Esophagus muscularis mucosa (tissue), 4 donors: ENCODE results near the gene CALML4. TPM values are rescaled to one million over a fixed set of nuclear protein-coding genes. Genes with fewer than 3 reads are reported as not detected.
"Not testable (repeated sequence)": the region's sequence is repeated elsewhere in the genome, so short reads cannot be mapped to it uniquely, and the experiment has no call there.

Experiments
- DNase-seq: peaks from one replicate; pipeline ENCODE4 v3.0.0-alpha.2; 2017; ENCODE audit errors: extremely low spot score
- H3K27ac ChIP-seq, 4 donors: fragments of 200-600 bp; sonication (generic); replicated peaks in 1 of 4; 1 replicate in 3 of 4; 2 replicates in 1 of 4; pipeline ENCODE4 v1.5.1; 2016 to 2019; ENCODE audit warnings: mild to moderate bottlenecking in 1 of 4
- H3K27me3 ChIP-seq, 4 donors: fragments of 200-600 bp; sonication (generic); one replicate each; pipeline versions ENCODE4 v1.5.1 to v1.6.0; 2016 to 2019
- H3K36me3 ChIP-seq, 4 donors: fragments of 200-600 bp; sonication (generic); one replicate each; pipeline ENCODE4 v1.5.1; 2016 to 2019
- H3K4me1 ChIP-seq, 4 donors: fragments of 200-600 bp; sonication (generic); one replicate each; pipeline ENCODE4 v1.5.1; 2016 to 2019
- H3K4me3 ChIP-seq, 4 donors: fragments of 200-600 bp; sonication (generic); 1 replicate in 2 of 4; 2 replicates in 2 of 4; pipeline ENCODE4 v1.5.1; 2016 to 2019; ENCODE audit warnings: mild to moderate bottlenecking in 4 of 4, moderate library complexity in 1 of 4
- H3K9me3 ChIP-seq, 4 donors: fragments of 200-600 bp; sonication (generic); 1 replicate in 3 of 4; 2 replicates in 1 of 4; pipeline ENCODE4 v1.5.1; 2016 to 2019
- EP300 ChIP-seq: sonication (generic); formaldehyde crosslinking; IDR thresholded peaks from one replicate; pipeline ENCODE4 v1.6.1; 2017; ENCODE audit warnings: antibody characterized with exemption
- POLR2A ChIP-seq: fragments of 450-650 bp; IDR thresholded peaks from one replicate; pipeline ENCODE4 v1.6.1; 2017; ENCODE audit warnings: antibody characterized with exemption, moderate library complexity, mild to moderate bottlenecking, low read depth
- POLR2AphosphoS5 ChIP-seq, 2 donors: sonication (generic); formaldehyde crosslinking; IDR thresholded peaks; one replicate each; pipeline ENCODE4 v1.6.1; 2017; ENCODE audit warnings: antibody characterized with exemption in 2 of 2
- WGBS: methylation state at CpG from one replicate; pipeline ENCODE4 v1.1.5; 2018; 5-methylcytosine and 5-hydroxymethylcytosine counted together
- intact Hi-C: fragments of 100-400 bp; cut with DNase I; formaldehyde crosslinking; loops from one replicate; pipeline ENCODE4 v1.15.1; 2023
- total RNA-seq, 4 donors: library from RNA; depleted of rRNA; stranded (reverse); fragments of >200 nt; gene quantifications; one replicate each; pipeline versions ENCODE4 v1.1.0 to v1.2.1, GENCODE V29; 2016
- TF ChIP-seq, protein P1 (sequence below), 3 experiments: fragments of 200-600 bp in 2 of 3; fragments of 450-650 bp in 1 of 3; sonication (generic) in 2 of 3; IDR thresholded peaks; one replicate each; pipeline ENCODE4 v1.5.1; 2017 to 2019; ENCODE audit warnings: antibody characterized with exemption in 3 of 3, mild to moderate bottlenecking in 2 of 3, moderate library complexity in 1 of 3

CALML4 gene
- total RNA-seq, 4 donors from 2014 or later = 14.2 to 45.8 (median 32.1) TPM

DNA sequence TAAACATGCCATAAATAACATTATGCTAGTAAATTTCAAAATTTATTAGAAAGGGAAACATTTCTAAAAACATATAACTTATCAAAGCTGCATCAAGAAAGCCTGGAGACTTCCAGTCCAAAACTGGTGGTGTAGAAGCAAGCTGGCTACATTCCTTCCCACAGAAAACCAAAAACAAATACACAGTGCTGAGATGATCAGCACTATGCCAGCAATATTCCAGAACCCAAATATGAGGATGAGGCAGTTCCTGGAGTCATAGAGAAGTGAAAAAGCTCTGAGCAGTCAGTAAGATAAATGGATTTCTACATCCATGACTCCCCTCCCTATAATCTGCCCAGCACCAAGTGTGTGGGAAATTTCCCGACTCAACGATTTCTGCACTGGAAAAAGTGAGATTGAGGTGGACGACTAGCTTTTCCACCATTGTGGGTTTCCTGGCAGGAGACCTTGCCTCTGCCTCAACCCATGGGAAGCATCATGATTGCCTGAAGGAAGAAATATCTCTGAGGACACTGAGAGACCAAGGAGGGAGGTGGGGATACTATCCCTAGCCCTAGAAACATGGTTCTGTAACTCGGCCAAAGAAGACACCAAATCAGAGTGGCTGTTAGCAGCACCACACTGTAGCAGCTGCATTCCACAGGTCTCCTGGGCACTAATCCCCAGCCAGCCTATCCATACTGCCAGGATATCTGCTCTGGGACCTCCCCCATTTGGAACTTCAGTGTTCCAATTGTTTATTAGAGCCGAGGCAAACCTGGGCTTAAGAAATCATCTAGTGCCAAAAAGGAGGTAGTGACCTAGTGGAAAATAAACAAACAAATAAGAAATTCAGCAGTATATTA is 36.2 kb upstream of the CALML4 start:
- peaks cover 0 to 15% (median 6%) of the 10 kb centered on the region in 4 donors for H3K9me3 ChIP-seq
- DNase-seq = no peak
- TF ChIP-seq POLR2AphosphoS5 (IDR thresholded peaks at IDR 0.05) = no peak
- no peak for TF ChIP-seq POLR2A
- TF ChIP-seq, protein P1, sequence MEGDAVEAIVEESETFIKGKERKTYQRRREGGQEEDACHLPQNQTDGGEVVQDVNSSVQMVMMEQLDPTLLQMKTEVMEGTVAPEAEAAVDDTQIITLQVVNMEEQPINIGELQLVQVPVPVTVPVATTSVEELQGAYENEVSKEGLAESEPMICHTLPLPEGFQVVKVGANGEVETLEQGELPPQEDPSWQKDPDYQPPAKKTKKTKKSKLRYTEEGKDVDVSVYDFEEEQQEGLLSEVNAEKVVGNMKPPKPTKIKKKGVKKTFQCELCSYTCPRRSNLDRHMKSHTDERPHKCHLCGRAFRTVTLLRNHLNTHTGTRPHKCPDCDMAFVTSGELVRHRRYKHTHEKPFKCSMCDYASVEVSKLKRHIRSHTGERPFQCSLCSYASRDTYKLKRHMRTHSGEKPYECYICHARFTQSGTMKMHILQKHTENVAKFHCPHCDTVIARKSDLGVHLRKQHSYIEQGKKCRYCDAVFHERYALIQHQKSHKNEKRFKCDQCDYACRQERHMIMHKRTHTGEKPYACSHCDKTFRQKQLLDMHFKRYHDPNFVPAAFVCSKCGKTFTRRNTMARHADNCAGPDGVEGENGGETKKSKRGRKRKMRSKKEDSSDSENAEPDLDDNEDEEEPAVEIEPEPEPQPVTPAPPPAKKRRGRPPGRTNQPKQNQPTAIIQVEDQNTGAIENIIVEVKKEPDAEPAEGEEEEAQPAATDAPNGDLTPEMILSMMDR (IDR thresholded peaks at IDR 0.05) = no peak
- TF ChIP-seq EP300 = no peak
- H3K36me3 ChIP-seq = no peaks in the 10 kb centered on the region
- no peaks in the 10 kb centered on the region for H3K4me1 ChIP-seq
- 72% methylated on average over 5 of the region's 5 CpGs for WGBS
- H3K27me3 ChIP-seq = no peaks in the 10 kb centered on the region
- intact Hi-C loops = no loop called here
- H3K27ac ChIP-seq = no peak overlapping the region
- no peak overlapping the region for H3K4me3 ChIP-seq

DNA sequence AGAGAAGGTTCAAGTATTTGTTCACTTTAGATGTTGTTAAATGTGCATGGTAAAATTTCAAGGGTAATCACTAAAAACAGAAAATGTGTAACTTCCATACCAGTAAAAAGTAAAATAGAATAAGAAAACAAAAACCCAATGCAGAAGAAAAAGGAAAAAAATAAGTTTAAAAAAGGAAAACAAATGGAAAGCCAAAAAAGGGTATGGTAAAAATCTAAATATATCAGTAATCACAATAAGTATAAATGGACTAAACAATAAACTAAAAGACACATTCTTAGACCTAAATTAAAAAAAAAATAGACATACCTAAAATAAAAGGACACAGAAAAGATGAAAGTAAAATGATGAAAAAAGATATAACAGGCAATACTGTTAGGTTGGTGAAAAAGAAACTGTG is 33.9 kb upstream of the CALML4 start:
- Histone ChIP-seq H3K4me1 (no peaks in the 10 kb centered on the region), H3K27ac (no peak overlapping the region), H3K4me3 (no peak overlapping the region), H3K36me3 (no peaks in the 10 kb centered on the region), H3K9me3 (peaks cover 0 to 8% (median 2%) of the 10 kb centered on the region in 4 donors), H3K27me3 (no peaks in the 10 kb centered on the region)
- TF ChIP-seq, protein P1 (IDR thresholded peaks at IDR 0.05) = no peak
- TF ChIP-seq EP300 (no peak), POLR2A (no peak), POLR2AphosphoS5 (IDR thresholded peaks at IDR 0.05) (no peak)
- intact Hi-C loops = no loop called here
- no peak for DNase-seq

DNA sequence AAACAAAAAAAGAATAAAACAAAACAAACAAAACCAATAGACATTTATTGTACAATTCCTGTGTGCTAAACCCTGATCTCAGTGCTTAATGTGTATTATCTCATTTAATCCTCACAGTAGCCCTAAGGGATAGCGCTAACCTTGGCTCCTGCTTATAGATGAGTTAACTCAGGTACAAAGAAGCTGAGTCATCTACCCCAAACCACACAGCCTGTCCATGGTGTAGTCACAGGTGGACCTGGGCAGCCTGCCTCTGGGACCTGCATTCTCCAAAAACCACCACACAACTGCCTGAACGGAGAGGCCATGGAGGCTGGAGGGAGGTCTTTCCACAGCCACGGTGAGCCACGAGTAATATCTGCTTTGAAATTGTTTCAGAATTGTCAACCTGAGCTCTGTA is 29.9 kb upstream of the CALML4 start:
- intact Hi-C loops = no loop called here
- WGBS = 96% methylated on average over 4 of the region's 4 CpGs

DNA sequence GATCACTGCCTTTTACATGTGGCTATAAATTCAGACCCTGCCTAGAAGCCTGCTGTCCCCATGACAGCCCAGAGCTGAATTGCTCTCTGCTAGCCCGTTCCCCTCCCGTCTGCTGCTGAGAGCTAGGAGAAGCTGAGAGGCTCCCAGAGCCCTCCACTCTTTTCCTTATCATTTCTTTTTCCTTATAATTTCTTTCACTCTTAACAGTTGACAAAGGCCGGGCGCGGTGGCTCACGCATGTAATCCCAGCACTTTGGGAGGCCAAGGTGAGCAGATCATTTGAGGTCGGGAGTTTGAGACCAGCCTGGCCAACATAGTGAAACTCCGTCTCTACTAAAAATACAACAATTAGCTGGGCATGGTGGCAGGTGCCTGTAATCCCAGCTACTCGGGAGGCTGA is 29.4 kb upstream of the CALML4 start:
- intact Hi-C loops, H3K9me3 ChIP-seq, H3K27ac ChIP-seq, H3K27me3 ChIP-seq, H3K36me3 ChIP-seq, H3K4me3 ChIP-seq: not testable (repeated sequence)
- peaks cover 6 to 11% (median 9%) of the 10 kb centered on the region in 4 donors for H3K4me1 ChIP-seq
- 89% methylated on average over 9 of the region's 9 CpGs for WGBS
- peak; percentile 17 for DNase-seq

More for the DNA sequence above, 29.9 kb upstream of the CALML4 start:
- H3K4me1 ChIP-seq = peaks cover 4 to 8% (median 5%) of the 10 kb centered on the region in 4 donors
- H3K27ac ChIP-seq = no peak overlapping the region
- peak; percentile 84 for DNase-seq
- TF ChIP-seq EP300 = no peak
- TF ChIP-seq, protein P1 (IDR thresholded peaks at IDR 0.05) = no peak
- TF ChIP-seq POLR2A = no peak
- TF ChIP-seq POLR2AphosphoS5 (IDR thresholded peaks at IDR 0.05) = no peak
- no peaks in the 10 kb centered on the region for H3K36me3 ChIP-seq
- no peaks in the 10 kb centered on the region for H3K9me3 ChIP-seq
- H3K27me3 ChIP-seq = no peaks in the 10 kb centered on the region
- H3K4me3 ChIP-seq = no peak overlapping the region

DNA sequence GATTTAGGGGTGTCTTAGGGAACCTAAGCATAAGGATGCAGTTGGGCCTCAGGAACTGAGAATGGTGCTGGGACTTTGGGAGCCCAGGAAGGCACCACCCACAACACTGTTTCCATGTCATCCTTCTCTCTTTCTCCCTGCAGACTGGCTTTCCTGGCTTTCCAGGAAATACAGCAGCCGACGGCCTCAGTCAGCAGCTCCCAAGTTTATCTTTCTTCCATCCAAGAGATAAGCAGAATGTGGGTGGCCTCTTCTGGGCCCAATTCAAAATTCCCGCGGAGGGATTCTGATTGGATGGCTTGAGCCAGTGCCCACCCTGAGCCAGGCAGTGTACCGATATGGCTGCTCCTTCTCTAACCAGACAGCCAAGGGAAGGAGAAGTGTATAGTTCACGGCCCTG is 28.9 kb upstream of the CALML4 start:
- 70% methylated on average over 6 of the region's 6 CpGs for WGBS
- no peaks in the 10 kb centered on the region for H3K36me3 ChIP-seq
- DNase-seq = peak; percentile 62
- peaks cover 6 to 11% (median 9%) of the 10 kb centered on the region in 4 donors for H3K4me1 ChIP-seq
- TF ChIP-seq POLR2AphosphoS5 (IDR thresholded peaks at IDR 0.05) = no peak
- TF ChIP-seq EP300 = no peak
- no peak for TF ChIP-seq POLR2A
- TF ChIP-seq, protein P1 (IDR thresholded peaks at IDR 0.05) = no peak
- H3K27me3 ChIP-seq = no peaks in the 10 kb centered on the region
- intact Hi-C loops = no loop called here
- H3K27ac ChIP-seq = no peak overlapping the region
- H3K9me3 ChIP-seq = no peaks in the 10 kb centered on the region
- no peak overlapping the region for H3K4me3 ChIP-seq
